NCI-H187 (cell line): ENCODE measurements around the gene PDP2.

Experiments used
- DNase-seq, 2 experiments: peaks; one replicate each; lab custom pipeline; 2025; lab: John Stamatoyannopoulos, UW

The PDP2 gene

GRCh38 chr16:66904428-66904845 lies 24.1 kb downstream of the PDP2 start:
- DNase-seq = no peak

GRCh38 chr16:66904846-66905632 lies 24.7 kb downstream of the PDP2 start:
- DNase-seq = no peak

DNA sequence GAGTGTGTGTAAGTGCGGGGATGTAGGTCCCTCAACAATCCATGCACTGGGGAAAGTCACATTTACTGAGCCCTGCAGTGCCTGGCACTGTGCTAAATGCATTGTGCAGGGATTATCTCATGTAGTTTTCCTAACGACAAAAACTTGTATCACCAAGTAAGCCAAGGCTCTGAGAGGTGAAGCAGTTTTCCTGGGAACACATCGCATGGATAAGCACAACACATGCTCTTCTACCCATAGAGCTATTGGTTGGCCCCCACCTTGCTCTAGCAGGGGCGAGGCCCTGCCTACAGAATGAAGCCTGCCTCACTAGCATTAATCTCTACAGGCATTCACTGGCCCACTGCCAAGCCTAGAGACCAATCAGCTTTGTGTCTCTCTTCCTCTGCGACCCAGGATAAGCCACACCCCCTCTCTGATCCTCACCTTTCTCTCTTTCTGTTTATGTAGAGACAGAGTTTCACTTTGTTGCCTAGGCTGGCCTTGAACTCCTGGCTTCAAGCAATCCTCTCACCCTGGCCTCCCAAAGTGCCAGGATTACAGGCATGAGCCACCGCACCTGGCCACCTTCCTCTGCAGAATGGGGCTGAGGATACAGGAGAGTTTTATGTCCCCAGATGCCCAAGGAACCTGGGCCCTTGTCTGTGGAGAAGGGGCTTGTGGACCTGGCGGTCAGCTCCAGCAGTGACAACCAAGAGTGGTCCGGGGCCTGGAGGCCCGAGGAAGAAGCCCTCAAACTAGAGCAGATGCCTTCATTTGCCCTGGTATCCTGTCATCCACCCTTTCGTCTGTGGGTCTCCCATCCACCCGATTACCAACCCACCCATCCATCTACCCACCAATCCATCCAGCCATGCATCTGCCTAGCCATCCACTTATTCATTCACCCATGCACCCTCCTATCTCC lies 25.6 kb downstream of the PDP2 start:
- DNase-seq = no peak

GRCh38 chr16:66906916-66907836 lies 26.9 kb downstream of the PDP2 start:
- no peak for DNase-seq

- DNase-seq = no peak
Measured at GRCh38 chr16:66908116-66908515, 27.8 kb downstream of the PDP2 start.

DNA sequence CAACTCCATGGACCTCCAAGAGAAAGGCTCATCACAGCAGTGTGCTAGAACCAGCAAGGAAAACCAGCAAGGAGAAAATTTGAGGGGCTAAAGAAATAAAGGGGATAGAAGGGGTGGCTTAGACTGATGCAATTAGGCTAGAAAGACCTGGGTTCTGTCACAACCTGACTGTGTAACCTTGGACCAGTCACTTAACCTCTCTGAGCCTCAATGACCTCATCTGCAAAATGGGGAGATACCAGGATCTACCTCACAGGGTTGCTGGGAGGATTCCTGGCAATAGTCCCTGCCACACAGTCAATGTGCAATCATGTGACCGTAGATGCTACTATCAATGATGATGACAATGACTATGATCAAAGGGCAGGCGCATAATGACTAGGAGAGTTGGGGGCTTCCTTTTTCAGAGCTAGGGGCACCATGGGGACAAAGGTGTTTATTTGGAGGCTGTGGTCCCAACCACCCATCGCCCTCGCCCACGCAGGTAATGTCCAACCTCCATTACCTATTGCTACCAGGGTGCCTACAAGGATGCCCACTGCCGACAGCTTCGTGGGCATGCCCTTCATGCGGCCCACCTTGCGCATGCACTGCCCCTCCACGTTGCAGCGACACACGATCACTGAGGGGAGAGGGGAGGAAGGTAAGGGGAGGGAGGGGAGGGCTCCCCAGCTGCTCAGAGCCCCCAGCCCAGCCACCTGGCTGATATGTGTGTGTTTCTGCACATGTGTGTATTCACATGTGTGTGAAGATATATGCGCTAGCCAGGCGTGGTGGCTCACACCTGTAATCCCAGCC lies 28.6 kb downstream of the PDP2 start:
- no peak for DNase-seq

DNA sequence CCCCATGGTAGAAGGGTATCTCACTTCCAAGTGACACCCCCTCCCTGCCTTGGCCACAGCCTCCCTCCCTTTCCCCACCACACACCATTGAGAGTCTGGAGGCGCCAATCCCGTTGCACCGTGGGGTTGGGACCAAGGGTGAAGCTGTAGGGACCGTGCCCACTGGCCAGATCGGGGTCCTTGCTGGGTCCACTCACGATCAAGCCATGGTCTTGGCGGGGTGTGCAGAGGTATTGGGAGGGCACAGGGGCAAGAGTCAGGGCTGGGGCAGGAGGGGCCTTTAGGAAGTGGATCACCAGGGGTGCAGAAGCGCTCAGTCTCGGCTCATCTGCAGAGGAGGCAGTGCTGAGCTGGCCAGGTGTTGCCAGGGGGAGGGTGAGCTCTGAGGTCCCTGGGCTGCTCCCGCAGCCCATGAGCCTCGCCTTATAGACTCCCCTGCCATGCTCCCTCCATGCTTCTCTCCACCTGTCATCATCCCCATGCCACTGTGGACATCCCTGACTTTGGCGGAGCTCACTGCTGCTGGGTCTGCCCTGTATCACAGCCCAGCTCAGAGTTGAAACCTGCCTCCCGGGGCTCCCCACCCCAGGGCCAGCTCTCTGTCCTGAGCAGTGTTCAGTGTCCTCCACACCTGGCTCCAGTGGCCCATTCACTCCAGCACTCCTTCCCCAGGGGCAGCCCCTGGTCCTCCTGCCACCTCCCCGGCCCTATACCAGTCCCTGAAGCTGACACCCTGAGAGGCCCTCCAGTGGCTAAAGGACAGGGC lies 30.0 kb downstream of the PDP2 start:
- DNase-seq = no peak

- no peak for DNase-seq
Measured at GRCh38 chr16:66911112-66911511, 30.8 kb downstream of the PDP2 start.

- no peak for DNase-seq
Measured at GRCh38 chr16:66911801-66912200, 31.5 kb downstream of the PDP2 start.

DNA sequence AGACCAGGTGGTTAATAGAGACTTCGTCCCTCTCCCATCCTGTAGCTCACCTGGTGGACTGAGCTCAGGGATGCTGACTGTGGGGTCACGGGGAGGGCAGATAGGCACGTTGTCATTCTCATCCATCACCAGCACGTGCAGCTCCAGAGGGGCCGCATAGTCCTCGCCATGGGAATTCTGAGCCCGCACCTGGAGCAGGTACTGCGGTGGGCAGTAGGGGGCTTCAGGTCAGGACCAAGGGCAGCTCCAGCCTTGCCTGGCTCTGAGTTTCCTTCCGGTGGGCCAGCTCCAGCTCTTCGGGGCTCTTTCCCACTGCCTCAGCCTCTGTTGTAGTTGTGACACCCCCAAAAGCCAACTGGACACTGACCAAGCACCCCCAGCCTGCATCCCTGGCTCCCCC lies 32.8 kb downstream of the PDP2 start:
- no peak for DNase-seq

DNA sequence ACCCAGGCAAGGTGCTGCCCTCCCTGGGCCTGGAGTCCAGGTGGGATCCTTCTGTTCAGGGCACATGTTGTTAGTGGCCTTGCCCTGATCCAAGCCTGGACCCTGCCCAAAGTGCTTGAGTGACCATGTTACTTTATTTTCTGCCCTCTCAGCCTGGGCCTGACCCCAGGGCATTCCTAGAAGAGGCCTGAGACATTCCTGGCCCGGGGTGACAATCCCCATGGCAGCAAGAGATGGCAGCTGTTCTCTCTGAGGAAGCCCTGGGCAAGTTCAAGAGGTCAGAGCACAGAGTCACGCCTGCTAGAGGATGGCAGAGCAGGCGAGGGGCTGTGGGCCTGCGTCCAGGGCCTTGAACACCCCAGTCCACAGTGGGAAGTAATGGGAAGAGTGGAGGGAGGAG lies 33.4 kb downstream of the PDP2 start:
- no peak for DNase-seq

GRCh38 chr16:66914541-66914940 lies 34.2 kb downstream of the PDP2 start:
- no peak for DNase-seq

- DNase-seq = no peak
Measured at GRCh38 chr16:66915041-66915440, 34.7 kb downstream of the PDP2 start.

DNA sequence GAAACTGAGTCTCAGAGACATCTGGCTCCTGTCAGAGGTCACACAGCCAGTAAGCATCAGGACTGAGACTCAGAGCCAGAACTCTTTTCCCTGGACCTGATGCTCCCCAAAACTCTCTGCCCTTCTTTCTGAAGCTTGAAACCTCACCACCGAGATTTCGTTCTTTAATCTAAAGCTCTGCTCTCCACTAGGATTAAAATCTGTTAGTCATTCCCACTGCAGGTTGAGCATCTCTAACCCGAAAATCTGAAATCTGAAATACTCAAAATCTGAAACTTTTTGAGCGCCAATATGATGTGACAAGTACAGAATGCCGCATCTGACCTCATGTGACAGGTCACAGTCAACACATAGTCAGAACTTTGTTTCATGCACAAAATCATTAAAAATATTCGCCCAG lies 36.2 kb downstream of the PDP2 start:
- no peak for DNase-seq

- no peak for DNase-seq
Measured at GRCh38 chr16:66917741-66918140, 37.4 kb downstream of the PDP2 start.

DNA sequence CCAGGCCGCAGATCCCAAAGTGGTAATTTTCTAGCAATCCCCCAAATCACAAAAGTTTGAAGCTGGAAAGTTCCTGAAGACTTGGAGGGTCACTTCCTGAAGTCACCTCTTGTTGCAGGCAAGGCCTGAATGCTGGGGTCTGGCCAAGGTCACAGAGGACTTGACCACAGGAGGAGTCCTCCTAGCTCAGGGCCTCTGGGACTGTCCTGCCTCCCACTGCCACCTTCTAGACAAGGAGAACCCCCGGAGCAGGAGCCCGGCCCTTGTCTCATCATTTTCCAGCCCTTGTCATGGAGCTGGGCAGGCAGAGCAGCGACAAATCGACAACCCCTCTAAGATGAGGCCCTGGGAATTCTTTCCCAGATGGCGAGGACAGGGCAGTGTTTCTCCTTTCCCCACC lies 38.0 kb downstream of the PDP2 start:
- DNase-seq = no peak

- DNase-seq = no peak
Measured at GRCh38 chr16:66918803-66919568, 38.7 kb downstream of the PDP2 start, which contains the start of gene CDH16. CDH16 (minus strand) TSS chr16:66918885; CDS start chr16:66918065, 820 bp downstream.

- DNase-seq = no peak
Measured at GRCh38 chr16:66919569-66920298, 39.4 kb downstream of the PDP2 start.

GRCh38 chr16:66920299-66920590 lies 39.9 kb downstream of the PDP2 start:
- DNase-seq = no peak
